Measurements from ENCODE around the gene ZNF385D. TPM values are rescaled to one million over a fixed set of nuclear protein-coding genes. Genes with fewer than 3 reads are reported as not detected.

ZNF385D gene
- total RNA-seq, 2 donors from 2014 or later = 1.5 to 2.6 TPM

DNA sequence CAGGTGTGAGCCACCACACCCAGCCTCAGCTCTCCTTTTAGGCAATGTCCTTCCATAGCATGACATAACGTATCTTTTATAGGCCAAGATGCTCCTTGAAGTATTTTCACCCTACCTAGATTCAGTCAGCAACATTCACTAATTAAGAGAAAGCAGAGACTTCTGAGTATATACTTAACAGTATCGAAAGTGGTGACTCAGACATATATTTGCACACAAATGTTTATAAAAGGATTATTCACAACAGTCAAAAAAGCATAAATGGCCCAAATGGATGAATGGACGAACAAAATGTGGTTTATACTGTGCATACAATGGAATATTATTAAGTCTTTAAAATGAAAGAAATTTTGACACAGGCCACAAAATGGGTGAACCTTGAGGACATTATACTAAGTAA, 108.6 kb downstream of the ZNF385D start:
- intact Hi-C loops (cut with DNase I) = no loop called here
- no peaks in the 10 kb centered on the region for H3K36me3 ChIP-seq
- H3K27ac ChIP-seq = no peak overlapping the region
- H3K9ac ChIP-seq (ENCODE audit: low read depth in 2 of 2, low read length in 2 of 2) = no peak overlapping the region
- DNase-seq = no peak
- H3K9me3 ChIP-seq = no peaks in the 10 kb centered on the region
- no peaks in the 10 kb centered on the region for H3K27me3 ChIP-seq
- no peaks in the 10 kb centered on the region for H3K4me1 ChIP-seq
- H3K4me3 ChIP-seq = no peak overlapping the region
- TF ChIP-seq, protein P1, sequence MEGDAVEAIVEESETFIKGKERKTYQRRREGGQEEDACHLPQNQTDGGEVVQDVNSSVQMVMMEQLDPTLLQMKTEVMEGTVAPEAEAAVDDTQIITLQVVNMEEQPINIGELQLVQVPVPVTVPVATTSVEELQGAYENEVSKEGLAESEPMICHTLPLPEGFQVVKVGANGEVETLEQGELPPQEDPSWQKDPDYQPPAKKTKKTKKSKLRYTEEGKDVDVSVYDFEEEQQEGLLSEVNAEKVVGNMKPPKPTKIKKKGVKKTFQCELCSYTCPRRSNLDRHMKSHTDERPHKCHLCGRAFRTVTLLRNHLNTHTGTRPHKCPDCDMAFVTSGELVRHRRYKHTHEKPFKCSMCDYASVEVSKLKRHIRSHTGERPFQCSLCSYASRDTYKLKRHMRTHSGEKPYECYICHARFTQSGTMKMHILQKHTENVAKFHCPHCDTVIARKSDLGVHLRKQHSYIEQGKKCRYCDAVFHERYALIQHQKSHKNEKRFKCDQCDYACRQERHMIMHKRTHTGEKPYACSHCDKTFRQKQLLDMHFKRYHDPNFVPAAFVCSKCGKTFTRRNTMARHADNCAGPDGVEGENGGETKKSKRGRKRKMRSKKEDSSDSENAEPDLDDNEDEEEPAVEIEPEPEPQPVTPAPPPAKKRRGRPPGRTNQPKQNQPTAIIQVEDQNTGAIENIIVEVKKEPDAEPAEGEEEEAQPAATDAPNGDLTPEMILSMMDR (IDR thresholded peaks at IDR 0.05) = no peak

DNA sequence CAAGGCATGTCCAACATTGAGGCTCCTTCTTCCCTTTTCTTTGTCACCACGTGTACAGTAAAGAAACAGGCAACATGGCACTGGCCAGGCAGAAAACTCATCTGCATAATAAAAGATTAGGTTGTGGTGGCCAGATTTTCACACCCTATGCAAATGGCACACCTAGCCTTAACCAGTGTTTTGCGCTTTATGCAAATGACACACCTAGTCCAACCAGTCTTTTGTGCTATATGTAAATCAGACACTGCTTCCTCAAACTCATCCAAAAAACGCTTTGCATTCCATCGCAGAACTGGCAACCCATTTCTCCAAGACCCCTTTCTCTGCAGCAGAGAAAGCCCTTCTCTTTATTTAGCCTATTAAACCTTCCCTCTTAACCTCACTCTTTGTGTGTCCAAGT, 109.1 kb downstream of the ZNF385D start:
- Histone ChIP-seq H3K27ac (no peak overlapping the region), H3K4me1 (no peaks in the 10 kb centered on the region), H3K9ac (ENCODE audit: low read depth in 2 of 2, low read length in 2 of 2) (no peak overlapping the region), H3K9me3 (no peaks in the 10 kb centered on the region), H3K4me3 (no peak overlapping the region), H3K27me3 (no peaks in the 10 kb centered on the region), H3K36me3 (no peaks in the 10 kb centered on the region)
- TF ChIP-seq, protein P1 (IDR thresholded peaks at IDR 0.05) = no peak
- intact Hi-C loops (cut with DNase I) = no loop called here
- no peak for DNase-seq

DNA sequence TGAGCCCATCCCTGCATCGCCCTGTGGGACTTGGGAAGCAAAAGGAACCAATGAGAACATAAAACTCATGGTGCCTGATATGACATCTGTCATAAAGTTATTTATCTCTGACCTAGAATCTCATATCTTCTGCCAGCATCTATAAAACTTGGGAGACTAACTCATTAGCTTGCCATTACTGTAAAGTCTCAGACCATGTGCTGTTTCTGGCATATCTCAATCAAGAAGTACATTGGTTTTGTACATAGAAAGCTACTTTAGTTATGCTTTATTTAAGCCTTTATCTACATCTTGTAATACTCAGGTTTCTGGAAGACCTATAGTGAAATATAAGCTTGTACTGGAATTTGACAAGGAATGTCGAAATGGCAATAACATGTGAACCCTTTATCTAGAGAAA, 112.5 kb downstream of the ZNF385D start:
- H3K9ac ChIP-seq (ENCODE audit: low read depth in 2 of 2, low read length in 2 of 2) = no peak overlapping the region
- no peaks in the 10 kb centered on the region for H3K27me3 ChIP-seq
- intact Hi-C loops (cut with DNase I) = no loop called here
- no peaks in the 10 kb centered on the region for H3K4me1 ChIP-seq
- TF ChIP-seq, protein P1 (IDR thresholded peaks at IDR 0.05) = no peak
- H3K9me3 ChIP-seq = no peaks in the 10 kb centered on the region
- no peak for DNase-seq
- H3K36me3 ChIP-seq = no peaks in the 10 kb centered on the region
- no peak overlapping the region for H3K27ac ChIP-seq
- H3K4me3 ChIP-seq = no peak overlapping the region

DNA sequence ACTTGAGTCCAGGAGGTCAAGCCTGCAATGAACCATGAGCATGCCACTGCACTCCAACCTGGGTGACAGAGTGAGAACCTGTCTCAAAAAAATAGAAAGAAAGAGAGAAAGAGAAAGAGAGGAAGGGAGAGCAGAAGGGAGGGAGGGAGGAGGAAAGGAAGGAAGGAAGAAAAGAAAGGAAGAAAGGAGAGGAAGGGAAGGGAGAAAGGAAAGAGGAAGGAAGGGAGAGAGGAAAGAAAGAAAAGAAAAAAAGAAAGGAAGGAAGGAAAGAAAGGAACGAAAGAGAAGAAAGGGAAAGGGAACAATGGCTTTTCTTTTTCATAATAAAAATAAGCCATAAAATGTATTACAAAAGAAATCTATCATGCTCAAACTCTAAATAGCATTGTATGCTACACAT, 116.9 kb downstream of the ZNF385D start:
- H3K9me3 ChIP-seq = peaks cover 3% of the 10 kb centered on the region
- H3K27me3 ChIP-seq = no peaks in the 10 kb centered on the region
- no peaks in the 10 kb centered on the region for H3K4me1 ChIP-seq
- intact Hi-C loops (cut with DNase I) = no loop called here
- TF ChIP-seq, protein P1 (IDR thresholded peaks at IDR 0.05) = no peak
- DNase-seq = no peak
- no peaks in the 10 kb centered on the region for H3K36me3 ChIP-seq
- no peak overlapping the region for H3K9ac ChIP-seq (ENCODE audit: low read depth in 2 of 2, low read length in 2 of 2)
- no peak overlapping the region for H3K27ac ChIP-seq
- no peak overlapping the region for H3K4me3 ChIP-seq

DNA sequence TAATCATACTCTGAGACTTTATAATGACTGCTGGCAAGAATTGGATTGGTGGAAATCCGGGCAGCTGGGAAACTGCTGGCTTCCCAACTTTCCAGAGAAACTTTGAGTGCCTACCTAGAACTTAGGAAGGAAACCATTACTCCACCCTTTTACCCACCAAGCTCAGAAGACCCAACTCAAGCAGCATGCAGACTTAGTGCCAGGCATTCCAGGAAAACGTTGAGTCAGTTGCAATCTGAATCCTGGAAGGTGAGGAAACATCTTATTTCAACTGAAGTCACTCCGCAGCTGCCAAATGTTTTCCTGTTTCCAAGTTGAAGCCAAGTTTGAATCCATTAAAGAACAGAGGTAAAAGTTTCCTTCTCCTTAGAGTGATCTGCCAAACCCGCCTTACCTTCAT, 126.5 kb downstream of the ZNF385D start:
- TF ChIP-seq, protein P1 (IDR thresholded peaks at IDR 0.05) = no peak
- no peaks in the 10 kb centered on the region for H3K36me3 ChIP-seq
- no peak for DNase-seq
- intact Hi-C loops (cut with DNase I) = no loop called here
- H3K9ac ChIP-seq (ENCODE audit: low read depth in 2 of 2, low read length in 2 of 2) = no peak overlapping the region
- no peaks in the 10 kb centered on the region for H3K9me3 ChIP-seq
- no peak overlapping the region for H3K4me3 ChIP-seq
- no peaks in the 10 kb centered on the region for H3K4me1 ChIP-seq
- H3K27ac ChIP-seq = no peak overlapping the region
- H3K27me3 ChIP-seq = no peaks in the 10 kb centered on the region

DNA sequence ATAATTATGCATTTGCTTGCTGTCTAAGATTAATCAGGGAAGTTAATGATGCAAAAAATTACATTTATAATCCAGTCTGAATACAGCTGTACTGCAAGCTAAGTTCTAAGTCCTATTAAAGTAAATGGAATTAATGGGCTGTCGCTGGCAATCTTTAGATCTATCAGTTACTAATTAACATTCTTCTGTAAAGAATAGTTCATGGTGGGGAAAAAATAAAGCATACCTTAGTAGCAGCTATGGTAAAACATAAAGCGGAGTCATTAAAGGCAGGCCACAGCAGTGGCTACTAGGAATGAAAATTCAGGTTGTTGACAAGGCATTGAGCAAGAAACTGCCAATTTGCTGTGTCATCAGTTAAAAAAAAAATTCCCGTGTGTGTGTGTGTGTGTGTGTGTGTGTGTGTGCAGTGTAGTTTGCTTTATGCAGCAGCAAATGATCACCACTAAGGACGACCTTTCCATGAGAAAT, 129.8 kb downstream of the ZNF385D start:
- Histone ChIP-seq H3K27ac (no peak overlapping the region), H3K4me1 (no peaks in the 10 kb centered on the region), H3K27me3 (no peaks in the 10 kb centered on the region), H3K36me3 (no peaks in the 10 kb centered on the region), H3K4me3 (no peak overlapping the region), H3K9ac (ENCODE audit: low read depth in 2 of 2, low read length in 2 of 2) (no peak overlapping the region), H3K9me3 (no peaks in the 10 kb centered on the region)
- intact Hi-C loops (cut with DNase I) = no loop called here
- no peak for DNase-seq
- TF ChIP-seq, protein P1 (IDR thresholded peaks at IDR 0.05) = no peak

Data from colonic mucosa (tissue), 4 donors.